ENCODE measurements around the gene ZNF787.

GRCh38 chr19:56106993-56107392 is 14.1 kb downstream of the ZNF787 start:
- TF ChIP-seq CTCF (conservative IDR thresholded peaks at IDR 0.05; ENCODE audit: low read length): no peak
- no peak for TF ChIP-seq EZH2phosphoT487 (IDR thresholded peaks at IDR 0.05; ENCODE audit: borderline replicate concordance, low read depth, low read length)
